Left lung (tissue), 10 donors: ENCODE data around the gene JARID2. TPM values are rescaled to one million over a fixed set of nuclear protein-coding genes. Genes with fewer than 3 reads are reported as not detected.
A peak's percentile ranks its signal among the peaks of the same experiment; 100 is the strongest.

Source experiments
- ATAC-seq: fragments of 200-7000 bp; cut with Tn5 transposase; one replicate; pipeline ENCODE4 v1.9.1; 2020; ENCODE audit warnings: moderate library complexity
- DNase-seq, 4 donors: peaks; one replicate each; pipeline ENCODE4 v3.0.0-alpha.2; 2013 to 2020
- H3K27ac ChIP-seq, 2 donors: fragments of 200-600 bp; sonication (generic) in 1 of 2; one replicate each; pipeline versions ENCODE4 v1.5.0 to v1.8.0; 2020 to 2021
- H3K27me3 ChIP-seq, 2 donors: fragments of 200-600 bp; sonication (generic) in 1 of 2; one replicate each; pipeline versions ENCODE4 v1.5.0 to v1.8.0; 2020 to 2021
- H3K36me3 ChIP-seq, 2 donors: fragments of 200-600 bp; sonication (generic) in 1 of 2; one replicate each; pipeline versions ENCODE4 v1.5.0 to v1.8.0; 2020 to 2021
- H3K4me1 ChIP-seq, 2 donors: fragments of 200-600 bp; one replicate each; pipeline ENCODE4 v1.8.0; 2021
- H3K4me3 ChIP-seq, 2 donors: fragments of 200-600 bp; sonication (generic) in 1 of 2; one replicate each; pipeline versions ENCODE4 v1.5.0 to v1.8.0; 2020 to 2021; ENCODE audit warnings: mild to moderate bottlenecking in 1 of 2
- H3K9me3 ChIP-seq, 2 donors: fragments of 200-600 bp; sonication (generic) in 1 of 2; one replicate each; pipeline versions ENCODE4 v1.5.0 to v1.8.0; 2020 to 2021
- CTCF ChIP-seq, 2 donors: fragments of 200-600 bp; sonication (generic) in 1 of 2; IDR thresholded peaks; one replicate each; pipeline versions ENCODE4 v1.5.0 to v1.8.0; 2021; ENCODE audit warnings: antibody characterized with exemption in 2 of 2
- intact Hi-C, 2 donors: fragments of 100-400 bp; cut with DNase I; formaldehyde crosslinking; loops; one replicate each; pipeline versions ENCODE4 v1.11.2 to v1.14.2; 2022
- polyA plus RNA-seq, 6 donors: library from polyadenylated mRNA; unstranded; fragments of 120-200 nt; gene quantifications; one replicate each; pipeline ENCODE4 v1.2.1, GENCODE V29; 2013; ENCODE audit not compliant: insufficient read length in 6 of 6
- total RNA-seq, 2 donors: library from RNA; stranded (reverse); fragmentation: NEBNext Ultra II Directional; extraction: Animal tissue kit (Norgen Biotek cat#: 25700); gene quantifications; one replicate each; pipeline ENCODE4 v1.2.1, GENCODE V29; 2021
- donor health status: DM: no; HTN: yes; CAD: no.
- donor health status: DM: no; HTN: no; CAD: no.

The JARID2 gene
- total and polyA plus RNA-seq, 8 donors, result 10.2 to 19.4 (median 17.8) TPM

- Histone ChIP-seq H3K27me3 (no peaks in the 10 kb centered on the region), H3K27ac (no peak overlapping the region), H3K4me1 (peaks cover 16 to 31% of the 10 kb centered on the region in 2 donors), H3K36me3 (peaks cover 0 to 79% of the 10 kb centered on the region in 2 donors), H3K9me3 (no peaks in the 10 kb centered on the region), H3K4me3 (no peak overlapping the region)
- ATAC-seq (no peak), DNase-seq (peak in 2 of 4 donors; percentile 22 to 42)
- intact Hi-C loops, result no loop called here
- TF ChIP-seq CTCF (IDR thresholded peaks at IDR 0.05), result no peak
Observed at GRCh38 chr6:15502446-15503345, 256.8 kb downstream of the JARID2 start.

DNA sequence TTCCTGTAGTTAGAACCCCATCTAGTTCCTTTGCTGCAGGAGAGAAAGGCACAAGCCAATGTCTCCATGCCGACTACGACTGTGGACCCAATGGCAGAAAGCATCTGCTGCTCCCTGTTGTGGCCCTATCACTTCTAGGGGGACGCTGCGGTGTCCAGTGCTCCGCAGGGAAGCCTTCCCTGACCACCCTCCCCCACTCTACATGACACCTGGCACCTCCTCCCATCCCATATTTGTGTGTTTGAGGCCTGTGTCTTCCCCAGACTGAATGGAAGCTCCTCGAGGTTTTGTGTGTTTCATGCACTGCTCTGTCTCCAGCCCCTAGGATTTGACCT lies 257.4 kb downstream of the JARID2 start:
- ATAC-seq (no peak), DNase-seq (peak in 1 of 4 donors; percentile 20)
- Histone ChIP-seq H3K27ac (no peak overlapping the region), H3K9me3 (no peaks in the 10 kb centered on the region), H3K36me3 (peaks cover 0 to 82% of the 10 kb centered on the region in 2 donors), H3K27me3 (no peaks in the 10 kb centered on the region), H3K4me1 (peaks cover 16 to 34% of the 10 kb centered on the region in 2 donors), H3K4me3 (no peak overlapping the region)
- intact Hi-C loops, result no loop called here
- TF ChIP-seq CTCF (IDR thresholded peaks at IDR 0.05), result no peak

GRCh38 chr6:15504040-15504495 lies 258.2 kb downstream of the JARID2 start:
- H3K36me3 ChIP-seq, result peaks cover 0 to 80% of the 10 kb centered on the region in 2 donors
- ATAC-seq, result no peak
- intact Hi-C loops, result no loop called here
- DNase-seq, result no peak
- H3K4me3 ChIP-seq, result no peak overlapping the region
- peak overlapping the region in 1 of 2 donors; percentile 20 for H3K27ac ChIP-seq
- peaks cover 16 to 36% of the 10 kb centered on the region in 2 donors for H3K4me1 ChIP-seq
- no peaks in the 10 kb centered on the region for H3K9me3 ChIP-seq
- TF ChIP-seq CTCF (IDR thresholded peaks at IDR 0.05), result no peak
- H3K27me3 ChIP-seq, result no peaks in the 10 kb centered on the region

- DNase-seq (peak in 3 of 4 donors; percentile 61 to 90 (median 89)), ATAC-seq (peak; percentile 65)
- Histone ChIP-seq H3K27me3 (no peaks in the 10 kb centered on the region), H3K4me3 (no peak overlapping the region), H3K9me3 (no peaks in the 10 kb centered on the region), H3K27ac (peak overlapping the region in 1 of 2 donors; percentile 20), H3K36me3 (peaks cover 0 to 79% of the 10 kb centered on the region in 2 donors), H3K4me1 (peaks cover 16 to 33% of the 10 kb centered on the region in 2 donors)
- TF ChIP-seq CTCF (IDR thresholded peaks at IDR 0.05), result no peak
- intact Hi-C loops, result no loop called here
Observed at GRCh38 chr6:15504581-15505350, 258.9 kb downstream of the JARID2 start.

- intact Hi-C loops, result no loop called here
- no peak for TF ChIP-seq CTCF (IDR thresholded peaks at IDR 0.05)
- Histone ChIP-seq H3K36me3 (peaks cover 0 to 85% of the 10 kb centered on the region in 2 donors), H3K4me1 (peaks cover 16 to 33% of the 10 kb centered on the region in 2 donors), H3K27me3 (no peaks in the 10 kb centered on the region), H3K4me3 (no peak overlapping the region), H3K27ac (peak overlapping the region in 1 of 2 donors; percentile 20), H3K9me3 (no peaks in the 10 kb centered on the region)
- DNase-seq, result no peak
- ATAC-seq, result no peak
Observed at GRCh38 chr6:15505463-15505918, 259.6 kb downstream of the JARID2 start.
